Measurements from ENCODE around the gene XPR1. TPM values are rescaled to one million over a fixed set of nuclear protein-coding genes. Genes with fewer than 3 reads are reported as not detected.
A peak's percentile ranks its signal among the peaks of the same experiment; 100 is the strongest.
"Not testable (repeated sequence)": the region's sequence is repeated elsewhere in the genome, so short reads cannot be mapped to it uniquely, and the experiment has no call there.

The XPR1 gene
- total RNA-seq, 1 experiment from 2014 or later: 36.1 TPM

GRCh38 chr1:180821970-180822369 lies 190.1 kb downstream of the XPR1 start:
- intact Hi-C loops (cut with micrococcal nuclease; ENCODE audit: unreplicated experiment): no loop called here
- POLR2A ChIA-PET: no interaction called here
- Histone ChIP-seq H3K4me3 (ENCODE audit: low read depth in 2 of 2, low read length in 2 of 2) (no peak overlapping the region), H3K4me1 (ENCODE audit: control insufficient read depth, insufficient read depth, low read length) (no peaks in the 10 kb centered on the region), H3K36me3 (ENCODE audit: control insufficient read depth, insufficient read depth, low read length) (no peaks in the 10 kb centered on the region), H3K27ac (ENCODE audit: low read length) (no peak overlapping the region), H3K9me3 (ENCODE audit: control insufficient read depth, insufficient read depth, low read depth, low read length) (no peaks in the 10 kb centered on the region), H3K27me3 (ENCODE audit: control insufficient read depth, insufficient read depth, low read length) (no peaks in the 10 kb centered on the region)
- CTCF ChIA-PET: no interaction called here
- DNase-seq (ENCODE audit: low read depth, low spot score) (no peak), ATAC-seq (no peak)
- TF ChIP-seq POLR2AphosphoS5 (IDR thresholded peaks at IDR 0.05; ENCODE audit: low read depth, low read length): no peak
- no peak for TF ChIP-seq SIN3A (IDR thresholded peaks at IDR 0.05; ENCODE audit: borderline replicate concordance, insufficient read depth, low read depth, low read length)
- no peak for TF ChIP-seq CTCF (IDR thresholded peaks at IDR 0.05)
- TF ChIP-seq REST (IDR thresholded peaks at IDR 0.05; ENCODE audit: insufficient read depth in 1 of 2, low read depth in 2 of 2, low read length in 1 of 2): no peak
- TF ChIP-seq TCF7L2 (IDR thresholded peaks at IDR 0.05; ENCODE audit: low read depth, low read length): no peak
- in situ Hi-C loops (cut with HindIII; ENCODE audit: low pct_unique_long_range_greater_than_20kb, low sequenced_read_pairs): no loop called here
- BruUV-seq (replicated peaks): no TSS peak

DNA sequence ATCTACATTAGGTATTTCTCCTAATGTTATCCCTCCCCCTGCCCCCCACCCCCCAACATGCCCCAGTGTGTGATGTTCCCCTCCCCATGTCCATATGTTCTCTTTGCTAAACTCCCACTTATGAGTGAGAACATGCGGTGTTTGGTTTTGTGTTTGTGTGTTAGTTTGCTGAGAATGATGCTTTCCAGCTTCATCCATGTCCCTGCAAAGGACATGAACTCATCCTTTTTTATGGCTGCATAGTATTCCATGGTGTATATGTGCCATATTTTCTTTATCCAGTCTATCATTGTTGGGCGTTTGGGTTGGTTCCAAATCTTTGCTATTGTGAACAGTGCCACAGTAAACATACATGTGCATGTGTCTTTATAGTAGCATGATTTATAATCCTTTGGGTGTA lies 199.7 kb downstream of the XPR1 start:
- H3K4me3 ChIP-seq (ENCODE audit: low read depth in 2 of 2, low read length in 2 of 2); ATAC-seq; intact Hi-C loops (cut with micrococcal nuclease; ENCODE audit: unreplicated experiment); POLR2A ChIA-PET; H3K27me3 ChIP-seq (ENCODE audit: control insufficient read depth, insufficient read depth, low read length); in situ Hi-C loops (cut with HindIII; ENCODE audit: low pct_unique_long_range_greater_than_20kb, low sequenced_read_pairs); BruUV-seq (replicated peaks); H3K36me3 ChIP-seq (ENCODE audit: control insufficient read depth, insufficient read depth, low read length); H3K27ac ChIP-seq (ENCODE audit: low read length); DNase-seq (ENCODE audit: low read depth, low spot score); CTCF ChIA-PET; H3K9me3 ChIP-seq (ENCODE audit: control insufficient read depth, insufficient read depth, low read depth, low read length); H3K4me1 ChIP-seq (ENCODE audit: control insufficient read depth, insufficient read depth, low read length): not testable (repeated sequence)

DNA sequence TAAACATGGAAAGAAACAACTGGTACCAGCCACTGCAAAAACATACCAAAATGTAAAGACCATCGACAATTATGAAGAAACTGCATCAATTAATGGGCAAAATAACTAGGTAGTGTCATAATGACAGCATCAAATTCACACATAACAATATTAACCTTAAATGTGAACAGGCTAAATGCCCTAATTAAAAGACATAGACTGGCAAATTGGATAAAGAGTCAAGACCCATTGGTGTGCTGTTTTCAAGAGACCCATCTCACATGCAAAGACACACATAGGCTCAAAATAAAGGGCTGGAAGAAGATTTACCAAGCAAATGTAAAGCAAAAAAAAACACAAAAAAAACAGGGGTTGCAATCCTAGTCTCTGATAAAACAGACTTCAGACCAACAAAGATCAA lies 201.4 kb downstream of the XPR1 start:
- CTCF ChIA-PET; H3K9me3 ChIP-seq (ENCODE audit: control insufficient read depth, insufficient read depth, low read depth, low read length); H3K36me3 ChIP-seq (ENCODE audit: control insufficient read depth, insufficient read depth, low read length); POLR2A ChIA-PET; H3K27me3 ChIP-seq (ENCODE audit: control insufficient read depth, insufficient read depth, low read length); intact Hi-C loops (cut with micrococcal nuclease; ENCODE audit: unreplicated experiment); in situ Hi-C loops (cut with HindIII; ENCODE audit: low pct_unique_long_range_greater_than_20kb, low sequenced_read_pairs); H3K4me3 ChIP-seq (ENCODE audit: low read depth in 2 of 2, low read length in 2 of 2); H3K4me1 ChIP-seq (ENCODE audit: control insufficient read depth, insufficient read depth, low read length); H3K27ac ChIP-seq (ENCODE audit: low read length); DNase-seq (ENCODE audit: low read depth, low spot score); ATAC-seq: not testable (repeated sequence)
- TSS peak; percentile 45 for BruUV-seq (replicated peaks)
